PC-3 (cell line): ENCODE measurements around the gene TOMM34. TPM values are rescaled to one million over a fixed set of nuclear protein-coding genes. Genes with fewer than 3 reads are reported as not detected.

Source experiments
- ATAC-seq: fragments of 200-7000 bp; cut with Tn5 transposase; 2 replicates; pipeline ENCODE4 v1.9.1; 2020; ENCODE audit warnings: mild to moderate bottlenecking, moderate library complexity
- BruUV-seq: library from RNA; stranded (reverse); fragments of 400-500 nt; replicated peaks from 2 replicates; lab custom pipeline; 2021; lab: Mats Ljungman, UMichigan
- CTCF ChIA-PET: fragments of 300-600 bp; sonication (Branson Sonifier 250); formaldehyde crosslinking; loops from one replicate; lab custom pipeline; 2022; ENCODE audit warnings: antibody characterized with exemption; lab: Charles Lee
- POLR2A ChIA-PET: fragments of 300-600 bp; sonication (Branson Sonifier 250); formaldehyde crosslinking; loops from one replicate; lab custom pipeline; 2022; ENCODE audit warnings: antibody characterized with exemption; ENCODE audit not compliant: unreplicated experiment; lab: Charles Lee
- DNase-seq: peaks from one replicate; pipeline ENCODE4 v3.0.0-alpha.2; 2015
- H2AFZ ChIP-seq: fragments of 300-600 bp; sonication (generic); 2 replicates; pipeline ENCODE4 v1.6.0; 2016; ENCODE audit warnings: antibody characterized with exemption, low read length
- H3F3A ChIP-seq: fragments of 300-600 bp; sonication (generic); one replicate; pipeline ENCODE4 v1.6.0; 2017; ENCODE audit warnings: antibody characterized with exemption, low read length, control low read depth, mild to moderate bottlenecking; ENCODE audit not compliant: unreplicated experiment
- H3K27ac ChIP-seq: fragments of 300-600 bp; sonication (generic); 2 replicates; pipeline ENCODE4 v1.5.1; 2016; ENCODE audit warnings: mild to moderate bottlenecking, low read length
- H3K27me3 ChIP-seq: fragments of 300-600 bp; sonication (generic); 2 replicates; pipeline ENCODE4 v1.6.1; 2016; ENCODE audit warnings: low read length, mixed read lengths
- H3K36me3 ChIP-seq: fragments of 300-600 bp; sonication (generic); 2 replicates; pipeline ENCODE4 v1.6.1; 2016; ENCODE audit warnings: low read depth, mixed run types, low read length, mixed read lengths
- H3K4me1 ChIP-seq: fragments of 300-600 bp; sonication (generic); 2 replicates; pipeline ENCODE4 v1.5.1; 2016; ENCODE audit warnings: low read length; ENCODE audit not compliant: insufficient read depth
- H3K4me2 ChIP-seq: fragments of 300-600 bp; sonication (generic); 2 replicates; pipeline ENCODE4 v1.6.0; 2016; ENCODE audit warnings: low read length
- H3K4me3 ChIP-seq: fragments of 300-600 bp; sonication (generic); 2 replicates; pipeline ENCODE4 v1.5.1; 2016; ENCODE audit warnings: mild to moderate bottlenecking, low read length, mixed read lengths
- H3K79me2 ChIP-seq: fragments of 300-600 bp; sonication (generic); 2 replicates; pipeline ENCODE4 v1.6.1; 2017; ENCODE audit warnings: low read length, mixed read lengths
- H3K9ac ChIP-seq: fragments of 300-600 bp; sonication (generic); 2 replicates; pipeline ENCODE4 v1.6.0; 2016; ENCODE audit warnings: mild to moderate bottlenecking, low read length
- H3K9me2 ChIP-seq: fragments of 300-600 bp; sonication (generic); replicated peaks from 2 replicates; pipeline ENCODE4 v1.6.1; 2016; ENCODE audit warnings: mixed run types, low read length, mixed read lengths
- H3K9me3 ChIP-seq: fragments of 300-600 bp; sonication (generic); 2 replicates; pipeline ENCODE4 v1.6.1; 2016; ENCODE audit warnings: low read length, mixed read lengths
- H4K20me1 ChIP-seq: fragments of 300-600 bp; sonication (generic); 2 replicates; pipeline ENCODE4 v1.6.1; 2016; ENCODE audit warnings: low read length, mixed read lengths
- EZH2 ChIP-seq: fragments of 300-600 bp; sonication (generic); IDR thresholded peaks from one replicate; pipeline ENCODE4 v1.6.1; 2017; ENCODE audit warnings: antibody characterized with exemption, mild to moderate bottlenecking, low read length; ENCODE audit not compliant: unreplicated experiment
- EZH2phosphoT487 ChIP-seq: fragments of 300-600 bp; sonication (generic); IDR thresholded peaks from 2 replicates; pipeline ENCODE4 v1.6.1; 2018; ENCODE audit warnings: mild to moderate bottlenecking, antibody characterized with exemption, low read length, borderline replicate concordance
- intact Hi-C: fragments of 100-400 bp; cut with micrococcal nuclease; formaldehyde crosslinking; loops from 2 replicates; pipeline ENCODE4 v1.9.0; 2023
- total RNA-seq: library from RNA; depleted of rRNA; stranded (reverse); fragments of >200 nt; gene quantifications from 2 replicates; pipeline ENCODE4 v1.2.3, GENCODE V29; 2014
- TF ChIP-seq, protein P1 (sequence below): fragments of 300-600 bp; sonication (generic); conservative IDR thresholded peaks from 2 replicates; pipeline ENCODE4 v1.5.1; 2017; ENCODE audit warnings: antibody characterized with exemption, low read depth, mild to moderate bottlenecking, low read length

The TOMM34 gene
- total RNA-seq, 1 experiment from 2014 or later = 120 TPM

DNA sequence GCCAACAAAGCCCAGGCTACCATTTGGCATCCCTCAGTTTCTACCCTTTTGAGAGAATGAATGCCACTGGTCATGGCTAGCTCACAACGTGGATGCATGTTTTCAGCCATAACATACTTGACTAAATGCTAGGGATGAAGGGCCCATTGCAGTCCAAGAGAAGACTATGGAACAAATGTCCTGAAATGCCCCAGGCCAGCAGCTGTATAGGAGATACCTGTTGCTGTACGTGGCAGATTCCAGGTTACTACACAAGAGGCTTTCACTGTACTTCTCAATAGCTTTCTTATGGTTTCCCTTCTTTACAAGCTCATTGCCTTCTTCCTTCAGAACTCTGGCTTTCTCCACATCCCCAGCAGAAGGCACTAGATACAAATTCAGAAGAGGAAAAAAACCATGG lies 11.7 kb downstream of the TOMM34 start:
- H3K36me3 ChIP-seq = peaks cover 90% of the 10 kb centered on the region
- no peak overlapping the region for H3K9ac ChIP-seq
- BruUV-seq = no TSS peak
- peaks cover 5% of the 10 kb centered on the region; the same call in 1 of the 2 replicates for H3K79me2 ChIP-seq
- no peak overlapping the region for H3K27ac ChIP-seq
- no peaks in the 10 kb centered on the region for H3K9me3 ChIP-seq
- DNase-seq (no peak), ATAC-seq (no peak)
- ChIA-PET CTCF (interaction anchor here (0.6 to 1.0 kb wide), 3 partner anchors 12 to 45 kb away, joined by 3 to 4 read pairs (median 4); partner anchors contain the start of gene TOMM34), POLR2A (interaction anchor here (0.7 kb wide), 1 partner anchor 11 kb away, joined by 3 read pairs; no protein-coding TSS in a partner anchor)
- H3K9me2 ChIP-seq = no peaks in the 10 kb centered on the region
- intact Hi-C loops = no loop called here
- H4K20me1 ChIP-seq = peaks cover 24% of the 10 kb centered on the region; the same call in 1 of the 2 replicates
- no peak overlapping the region for H3K4me2 ChIP-seq
- H3F3A ChIP-seq = no peaks in the 10 kb centered on the region
- TF ChIP-seq, protein P1, sequence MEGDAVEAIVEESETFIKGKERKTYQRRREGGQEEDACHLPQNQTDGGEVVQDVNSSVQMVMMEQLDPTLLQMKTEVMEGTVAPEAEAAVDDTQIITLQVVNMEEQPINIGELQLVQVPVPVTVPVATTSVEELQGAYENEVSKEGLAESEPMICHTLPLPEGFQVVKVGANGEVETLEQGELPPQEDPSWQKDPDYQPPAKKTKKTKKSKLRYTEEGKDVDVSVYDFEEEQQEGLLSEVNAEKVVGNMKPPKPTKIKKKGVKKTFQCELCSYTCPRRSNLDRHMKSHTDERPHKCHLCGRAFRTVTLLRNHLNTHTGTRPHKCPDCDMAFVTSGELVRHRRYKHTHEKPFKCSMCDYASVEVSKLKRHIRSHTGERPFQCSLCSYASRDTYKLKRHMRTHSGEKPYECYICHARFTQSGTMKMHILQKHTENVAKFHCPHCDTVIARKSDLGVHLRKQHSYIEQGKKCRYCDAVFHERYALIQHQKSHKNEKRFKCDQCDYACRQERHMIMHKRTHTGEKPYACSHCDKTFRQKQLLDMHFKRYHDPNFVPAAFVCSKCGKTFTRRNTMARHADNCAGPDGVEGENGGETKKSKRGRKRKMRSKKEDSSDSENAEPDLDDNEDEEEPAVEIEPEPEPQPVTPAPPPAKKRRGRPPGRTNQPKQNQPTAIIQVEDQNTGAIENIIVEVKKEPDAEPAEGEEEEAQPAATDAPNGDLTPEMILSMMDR = no peak
- no peak for TF ChIP-seq EZH2
- TF ChIP-seq EZH2phosphoT487 = no peak
- no peak overlapping the region for H2AFZ ChIP-seq
- no peaks in the 10 kb centered on the region for H3K4me1 ChIP-seq
- H3K4me3 ChIP-seq = no peak overlapping the region
- H3K27me3 ChIP-seq = no peaks in the 10 kb centered on the region

DNA sequence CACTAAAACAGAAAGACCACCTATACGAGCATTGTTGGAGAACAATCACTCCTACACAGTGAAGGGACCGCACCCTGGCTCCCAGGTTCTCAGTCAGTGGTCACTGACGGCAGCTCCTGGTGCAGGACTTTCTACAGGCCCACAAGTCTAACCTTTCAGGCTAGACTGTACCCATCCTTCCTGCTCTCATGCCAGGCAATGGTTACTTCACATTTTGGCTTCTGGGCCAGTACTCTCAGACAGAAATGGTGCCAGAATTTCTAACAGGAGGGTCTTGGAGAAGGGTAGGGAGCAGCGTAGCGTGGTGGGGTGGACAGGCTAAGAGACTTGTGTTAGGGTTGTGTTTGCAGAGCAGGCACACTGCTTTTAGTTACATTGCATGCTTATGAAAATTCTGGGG lies 12.1 kb downstream of the TOMM34 start:
- TF ChIP-seq, protein P1 = no peak
- TF ChIP-seq EZH2phosphoT487 (no peak), EZH2 (no peak)
- no peak for ATAC-seq

GRCh38 chr20:44946271-44946852 lies 13.8 kb downstream of the TOMM34 start:
- ATAC-seq = no peak
- H3K9ac ChIP-seq = no peak overlapping the region
- peaks cover 90% of the 10 kb centered on the region for H3K36me3 ChIP-seq
- H3K4me1 ChIP-seq = no peaks in the 10 kb centered on the region
- no TSS peak for BruUV-seq
- peaks cover 18% of the 10 kb centered on the region; the same call in 1 of the 2 replicates for H4K20me1 ChIP-seq
- ChIA-PET POLR2A (interaction anchor here (0.6 kb wide), 1 partner anchor 24 kb away, joined by 11 read pairs; no protein-coding TSS in a partner anchor), CTCF (no interaction called here)
- no peak overlapping the region for H3K4me2 ChIP-seq
- no peaks in the 10 kb centered on the region for H3K9me3 ChIP-seq
- intact Hi-C loops = no loop called here
- H3K9me2 ChIP-seq = no peaks in the 10 kb centered on the region
- TF ChIP-seq EZH2phosphoT487 (no peak), EZH2 (no peak)
- TF ChIP-seq, protein P1 = no peak
- no peaks in the 10 kb centered on the region; the same call in 1 of the 2 replicates for H3K79me2 ChIP-seq
- H3K4me3 ChIP-seq = no peak overlapping the region
- no peak overlapping the region for H3K27ac ChIP-seq
- no peak for DNase-seq
- no peak overlapping the region for H2AFZ ChIP-seq
- H3K27me3 ChIP-seq = no peaks in the 10 kb centered on the region
- H3F3A ChIP-seq = no peaks in the 10 kb centered on the region

More for the DNA sequence above, 12.1 kb downstream of the TOMM34 start:
- no peak for DNase-seq
- Histone ChIP-seq H3K9ac (no peak overlapping the region), H3F3A (no peaks in the 10 kb centered on the region), H3K27ac (no peak overlapping the region), H3K27me3 (no peaks in the 10 kb centered on the region), H3K4me2 (no peak overlapping the region), H3K9me3 (no peaks in the 10 kb centered on the region), H3K36me3 (peaks cover 90% of the 10 kb centered on the region), H3K4me1 (no peaks in the 10 kb centered on the region), H3K9me2 (no peaks in the 10 kb centered on the region), H3K79me2 (peaks cover 1% of the 10 kb centered on the region; the same call in 1 of the 2 replicates), H2AFZ (no peak overlapping the region), H4K20me1 (peaks cover 24% of the 10 kb centered on the region; the same call in 1 of the 2 replicates), H3K4me3 (no peak overlapping the region)
- no TSS peak for BruUV-seq
- intact Hi-C loops = no loop called here
- ChIA-PET CTCF (interaction anchor here (0.6 to 1.0 kb wide), 3 partner anchors 12 to 45 kb away, joined by 3 to 4 read pairs (median 4); partner anchors contain the start of gene TOMM34), POLR2A (interaction anchor here (0.7 kb wide), 1 partner anchor 10 kb away, joined by 3 read pairs; no protein-coding TSS in a partner anchor)
